COLO829 (cell line): ENCODE data around the gene TRMT6.

Experiments used
- DNase-seq: peaks from one replicate; pipeline ENCODE4 v3.0.0; 2012; ENCODE audit warnings: low spot score

Gene TRMT6

GRCh38 chr20:5895626-5896025 lies 54.7 kb downstream of the TRMT6 start:
- no peak for DNase-seq

DNA sequence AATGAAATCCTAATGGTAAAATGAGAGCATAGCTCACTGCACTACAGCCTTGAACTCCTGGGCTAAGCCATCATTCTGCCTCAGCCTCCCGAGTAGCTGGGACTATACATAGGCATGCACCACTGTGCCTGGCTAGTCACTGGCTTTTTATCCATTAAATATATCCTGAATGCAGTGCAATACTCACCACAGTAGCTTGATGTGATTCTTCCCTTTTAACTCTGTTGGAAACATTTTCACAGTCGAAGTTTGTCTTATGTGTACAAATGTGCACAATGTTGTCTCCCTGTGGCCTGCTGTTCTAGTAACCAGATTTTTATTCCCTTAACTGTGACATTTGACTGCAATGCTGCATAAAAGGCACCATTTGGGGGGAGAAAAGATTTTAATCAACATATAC lies 56.7 kb downstream of the TRMT6 start:
- no peak for DNase-seq

- DNase-seq = no peak
These were observed 57.3 kb downstream of the TRMT6 start for GRCh38 chr20:5893052-5893451.

- DNase-seq = no peak
These were observed 59.4 kb downstream of the TRMT6 start for GRCh38 chr20:5890773-5891441.

DNA sequence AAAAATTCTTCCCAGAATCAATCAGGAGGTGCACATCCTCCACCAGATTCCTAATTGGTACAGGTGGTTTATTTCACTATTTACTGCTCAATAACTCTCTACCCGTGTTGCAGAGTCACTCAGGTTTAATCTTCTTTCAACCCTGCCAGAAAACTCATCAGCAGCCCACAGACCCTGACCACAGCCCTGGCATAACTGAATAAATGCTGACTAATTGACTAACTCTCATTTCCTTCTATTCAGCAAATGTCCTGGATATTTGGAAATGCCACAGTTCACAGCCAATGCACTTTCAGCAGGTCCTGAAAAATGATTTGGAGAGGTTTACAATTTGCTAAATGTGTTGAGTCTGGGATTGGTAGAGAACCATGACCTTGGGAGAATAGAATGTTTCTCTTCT lies 62.3 kb downstream of the TRMT6 start:
- DNase-seq = no peak

GRCh38 chr20:5887386-5887785 lies 62.9 kb downstream of the TRMT6 start:
- DNase-seq = no peak
